GM19099 (cell line): ENCODE measurements around the gene HLF.

ENCODE experiments used
- POLR2A ChIP-seq: IDR thresholded peaks from 3 replicates; pipeline ENCODE4 v1.6.1; 2011; ENCODE audit warnings: low read depth; ENCODE audit not compliant: insufficient read length; ENCODE audit errors: extremely low read depth

The HLF gene

DNA sequence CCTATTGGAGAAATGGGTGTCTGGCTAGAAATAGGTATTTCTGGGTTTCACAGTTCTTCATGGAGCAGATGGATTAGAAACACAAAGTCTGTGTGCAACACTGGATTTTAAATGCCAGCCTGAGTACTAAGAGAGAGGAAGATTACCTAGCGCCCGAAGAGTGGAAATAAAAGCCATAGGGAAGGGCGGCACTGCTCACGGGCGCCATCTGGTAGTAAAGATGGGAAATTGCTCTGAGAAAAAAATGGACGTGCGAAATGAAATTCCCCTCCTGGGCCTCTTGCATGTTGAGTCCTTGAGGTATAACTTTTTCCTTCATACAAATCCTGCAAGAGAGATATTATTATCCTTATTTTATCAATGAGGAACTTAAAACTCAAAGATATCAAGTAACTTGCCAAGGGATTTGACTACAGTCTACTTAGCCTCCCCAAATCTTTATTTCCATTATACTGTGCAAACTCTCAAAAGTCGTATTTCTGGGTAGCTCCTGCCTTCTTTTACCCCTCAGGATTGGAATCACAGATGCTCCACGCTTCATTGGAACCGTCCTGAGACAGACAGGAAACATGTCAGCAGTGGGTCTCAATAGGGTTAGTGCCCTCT is 84.1 kb downstream of the HLF start:
- TF ChIP-seq POLR2A: no peak

DNA sequence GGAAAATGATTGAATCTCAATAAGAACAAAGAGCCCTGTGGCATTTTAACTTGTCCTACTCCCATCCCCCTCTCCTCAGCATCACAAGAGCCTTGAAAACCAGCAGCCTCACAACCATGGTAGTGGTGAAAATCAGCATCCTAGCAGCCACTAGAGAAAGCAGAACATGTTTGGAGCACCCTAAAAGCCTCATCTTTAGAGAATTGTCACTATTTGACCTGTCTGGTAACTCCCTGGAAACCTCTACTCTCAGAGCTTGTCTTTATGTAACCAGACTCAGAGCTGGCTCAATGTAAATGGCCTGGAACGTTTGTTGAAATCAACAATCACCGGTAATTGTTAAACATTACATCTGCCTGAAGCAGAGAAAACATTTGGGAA is 86.1 kb downstream of the HLF start:
- no peak for TF ChIP-seq POLR2A

DNA sequence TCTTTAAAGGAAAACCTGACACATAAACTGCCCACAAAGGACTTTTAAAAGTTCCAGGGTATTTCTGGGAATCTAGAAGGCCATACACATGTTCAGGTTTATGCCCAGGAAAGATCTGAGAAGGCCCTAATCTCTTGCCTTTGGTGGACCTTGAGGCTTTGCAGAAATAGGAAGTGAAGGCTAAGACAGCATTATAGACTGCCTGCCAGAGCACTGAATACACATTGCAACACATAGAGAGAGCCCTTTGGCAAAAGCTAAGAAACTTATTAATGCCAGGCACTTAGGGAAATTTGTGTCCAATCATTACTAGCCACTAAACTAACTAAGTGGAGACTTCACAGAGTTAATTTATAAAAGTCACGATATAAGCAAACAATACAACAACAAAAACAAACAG is 86.5 kb downstream of the HLF start:
- TF ChIP-seq POLR2A: no peak

DNA sequence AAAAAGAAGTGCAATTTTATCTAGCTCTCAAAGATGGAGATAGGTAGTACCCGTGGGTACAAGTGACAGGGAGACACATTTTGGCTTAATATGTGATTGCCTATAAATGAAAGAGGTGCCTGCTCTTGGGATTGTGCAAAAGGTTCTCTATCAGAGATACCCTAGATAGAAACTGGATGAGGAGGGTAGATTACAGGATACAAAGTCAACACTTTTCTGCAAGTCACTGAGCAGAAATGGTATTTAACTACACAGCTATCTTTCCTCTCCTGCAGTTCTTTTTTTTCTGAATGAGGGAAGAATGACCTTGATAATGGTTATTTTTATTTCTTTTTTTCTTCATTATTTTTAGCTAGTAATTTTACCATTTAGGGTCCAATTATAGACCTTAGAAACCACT is 89.2 kb downstream of the HLF start:
- no peak for TF ChIP-seq POLR2A

DNA sequence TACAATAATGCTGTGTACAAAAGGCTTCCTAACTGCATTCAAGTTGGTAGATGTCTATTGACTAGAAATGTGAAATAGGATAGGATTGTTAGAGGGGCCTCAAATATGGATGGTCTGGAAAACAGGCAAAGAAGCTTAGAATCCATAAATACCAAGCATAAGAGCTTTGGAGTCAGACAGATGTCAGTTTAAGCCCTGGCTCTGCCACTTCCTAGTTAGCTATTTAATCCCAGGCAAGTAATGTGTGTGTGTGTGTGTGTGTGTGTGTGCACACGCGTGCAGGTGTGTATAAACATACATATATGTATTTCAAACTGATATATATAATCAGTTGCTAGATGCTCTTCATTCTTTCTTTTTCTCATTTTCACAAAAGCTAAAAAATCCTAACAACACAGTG is 90.2 kb downstream of the HLF start:
- no peak for TF ChIP-seq POLR2A

DNA sequence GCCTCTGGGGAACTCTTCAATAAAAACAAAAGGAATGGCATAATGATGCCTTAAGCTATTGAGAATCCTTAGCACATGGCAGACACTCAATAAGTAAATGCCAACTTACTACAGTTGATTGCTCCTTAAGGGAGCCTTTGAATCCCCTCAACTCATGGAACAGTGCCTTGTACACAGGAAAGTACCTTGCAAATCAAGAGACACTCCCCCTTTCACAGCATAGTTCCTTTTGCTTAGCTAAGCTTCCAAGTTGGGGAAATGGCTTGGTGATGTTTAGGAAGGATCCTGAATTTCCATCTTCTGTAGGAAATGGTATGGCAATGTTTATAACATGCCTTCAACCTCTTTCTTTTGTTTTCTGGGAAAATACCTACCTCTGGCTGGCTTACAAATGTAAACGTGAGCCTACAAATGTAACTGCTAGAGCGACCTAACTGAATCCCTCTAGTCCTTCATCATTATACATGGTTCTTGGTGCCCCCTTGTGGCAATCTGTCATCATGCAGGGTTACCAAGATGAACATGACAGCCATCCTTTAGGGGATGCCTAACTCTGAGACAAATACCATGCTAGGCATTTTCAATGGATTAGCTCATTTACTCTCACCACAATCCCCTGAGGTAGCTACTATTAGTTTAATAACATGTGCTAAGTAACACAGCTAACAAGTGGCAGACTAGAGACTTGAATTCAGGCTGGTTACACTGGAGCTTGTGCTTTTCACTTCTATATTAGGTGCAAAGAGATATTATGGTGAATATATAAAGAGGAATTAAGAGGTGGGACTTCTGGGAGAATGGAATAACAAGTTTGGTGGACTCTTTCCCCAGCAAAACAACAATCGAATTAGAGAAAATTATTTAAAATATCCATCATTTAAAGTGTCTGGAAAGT is 91.9 kb downstream of the HLF start:
- TF ChIP-seq POLR2A: no peak

DNA sequence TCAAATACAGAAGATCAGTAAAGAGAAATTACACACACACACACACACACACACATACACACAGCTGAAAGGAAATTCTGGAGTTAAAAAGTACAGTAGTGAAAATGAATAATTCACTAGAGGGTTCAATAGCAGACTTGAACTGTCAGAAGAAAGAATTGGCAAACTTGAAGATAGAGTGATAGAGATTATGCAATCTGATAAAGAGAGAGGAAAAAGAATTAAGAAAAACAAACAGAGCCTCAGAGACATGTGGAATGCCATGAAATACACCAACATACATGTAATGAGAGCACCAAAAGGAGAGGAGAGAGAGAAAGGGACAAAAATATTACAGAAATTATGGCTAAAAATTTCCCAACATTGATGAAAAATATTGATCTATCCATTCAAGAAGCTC is 96.2 kb downstream of the HLF start:
- no peak for TF ChIP-seq POLR2A

DNA sequence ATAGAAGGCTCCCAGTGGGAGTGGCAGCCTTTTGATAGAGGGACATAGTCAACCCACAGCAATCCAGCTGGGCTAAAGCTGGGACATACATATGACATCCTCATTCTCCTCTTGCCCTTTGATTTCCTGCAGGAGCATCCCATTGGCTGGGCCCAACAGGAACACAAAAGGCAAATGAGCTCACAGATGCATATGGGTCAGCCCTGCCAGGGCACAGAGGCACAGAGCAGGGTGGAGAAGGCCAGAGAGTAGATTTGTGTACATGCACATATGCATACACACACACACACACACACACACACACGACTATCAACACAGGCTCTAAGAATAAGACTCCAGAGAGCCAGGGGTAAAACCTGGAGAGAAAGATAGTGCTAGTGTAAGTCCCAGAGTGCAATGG is 98.3 kb downstream of the HLF start:
- no peak for TF ChIP-seq POLR2A

DNA sequence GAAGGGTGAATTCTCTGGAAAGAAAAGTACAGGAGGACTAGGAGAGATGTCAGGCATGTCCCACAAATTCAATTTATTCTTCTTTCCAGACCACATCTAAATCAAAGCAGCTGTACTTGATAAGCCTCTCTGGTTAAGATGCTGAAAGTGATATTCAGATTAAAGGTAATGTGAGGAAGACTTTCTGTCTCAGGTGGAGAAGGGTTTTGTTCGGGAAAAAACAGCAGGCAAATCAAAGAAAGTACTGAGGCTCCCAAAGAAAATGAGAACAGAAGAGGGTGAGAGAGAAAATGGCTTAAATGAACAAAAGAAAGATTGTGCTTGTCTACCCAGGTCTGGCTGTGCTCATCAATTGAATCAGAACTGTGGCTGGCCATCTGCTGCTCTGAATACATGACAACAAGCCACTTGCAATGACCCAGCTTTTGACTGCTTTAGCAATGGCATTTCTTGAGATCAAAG is 101.3 kb downstream of the HLF start:
- no peak for TF ChIP-seq POLR2A

DNA sequence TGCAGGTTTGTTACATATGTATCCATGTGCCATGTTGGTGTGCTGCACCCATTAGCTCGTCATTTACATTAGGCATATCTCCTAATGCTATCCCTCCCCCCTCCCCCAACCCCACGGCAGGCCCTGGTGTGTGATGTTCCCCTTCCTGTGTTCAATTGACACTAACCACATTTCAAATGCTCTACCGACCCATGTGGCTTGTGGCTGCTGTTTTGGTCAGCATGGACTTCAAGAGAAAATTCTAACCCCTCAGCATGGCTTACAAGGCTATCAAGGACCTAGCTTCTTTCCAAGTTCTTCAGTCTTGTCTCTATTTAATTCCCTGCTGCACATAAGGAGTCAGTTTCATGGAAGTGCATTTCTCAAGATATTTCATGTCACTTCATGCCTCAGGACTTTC is 103.9 kb downstream of the HLF start:
- TF ChIP-seq POLR2A: no peak
